Bone marrow (tissue), 2 donors: ENCODE results near the gene LRIG3.

Experiments used
- DNase-seq, 2 donors: peaks; one replicate each; lab custom pipeline; 2025; lab: John Stamatoyannopoulos, UW

The LRIG3 gene

GRCh38 chr12:58850826-58851225 is 69.5 kb downstream of the LRIG3 start:
- no peak for DNase-seq

- no peak for DNase-seq
Observed at GRCh38 chr12:58847901-58848600, 72.3 kb downstream of the LRIG3 start.

DNA sequence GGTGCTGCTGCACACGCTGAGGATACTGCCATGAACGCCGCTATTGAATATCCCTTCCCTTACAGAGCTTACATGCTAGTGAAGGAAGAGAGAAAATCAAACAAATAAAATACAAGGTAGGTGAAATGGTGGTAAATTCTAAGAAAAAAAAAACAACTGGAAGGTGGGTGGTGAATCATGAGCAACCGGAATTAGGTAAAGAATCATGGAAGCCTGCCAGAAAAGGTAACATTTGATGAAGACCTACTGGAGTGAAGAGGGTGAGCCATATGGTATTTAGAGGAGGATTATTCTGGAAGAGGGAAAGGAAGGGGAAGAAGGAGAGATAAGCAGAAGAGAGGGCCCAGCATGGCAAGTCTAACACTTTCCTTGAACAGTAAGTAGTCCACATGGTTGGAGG is 76.1 kb downstream of the LRIG3 start:
- DNase-seq, result no peak

GRCh38 chr12:58841058-58841798 is 79.1 kb downstream of the LRIG3 start:
- no peak for DNase-seq

GRCh38 chr12:58833853-58834252 is 86.5 kb downstream of the LRIG3 start:
- DNase-seq, result no peak

GRCh38 chr12:58832920-58833319 is 87.4 kb downstream of the LRIG3 start:
- DNase-seq, result no peak
